Right cardiac atrium (tissue), 5 donors: Measurements from ENCODE around the gene SLC7A14. TPM values are rescaled to one million over a fixed set of nuclear protein-coding genes. Genes with fewer than 3 reads are reported as not detected.

Experiments
- ATAC-seq, 2 donors: fragments of 200-7000 bp; cut with Tn5 transposase; one replicate each; pipeline versions ENCODE4 v1.8.0 to v1.9.1; 2020; ENCODE audit warnings: moderate library complexity in 2 of 2, mild to moderate bottlenecking in 1 of 2
- DNase-seq, 3 donors: peaks; one replicate each; pipeline ENCODE4 v3.0.0-alpha.2; 2020
- H3K27ac ChIP-seq: one replicate; pipeline ENCODE4 v1.5.1; 2013; ENCODE audit warnings: mild to moderate bottlenecking, low read length, control low read depth, moderate library complexity
- H3K27me3 ChIP-seq: one replicate; pipeline ENCODE4 v1.6.1; 2013; ENCODE audit not compliant: control insufficient read depth, insufficient read depth
- H3K4me1 ChIP-seq: one replicate; pipeline ENCODE4 v1.6.1; 2013; ENCODE audit warnings: low read length; ENCODE audit not compliant: control insufficient read depth, insufficient read depth
- H3K4me3 ChIP-seq: one replicate; pipeline ENCODE4 v1.5.1; 2013; ENCODE audit warnings: low read length, control low read depth
- H3K9me3 ChIP-seq: one replicate; pipeline ENCODE4 v1.6.1; 2013; ENCODE audit warnings: low read length; ENCODE audit not compliant: control insufficient read depth
- WGBS: extraction: QIAGEN DNeasy Blood & Tissue Kit; methylation state at CpG from one replicate; pipeline ENCODE4 v1.1.7; 2013; 5-methylcytosine and 5-hydroxymethylcytosine counted together
- intact Hi-C, 4 donors: fragments of 100-400 bp; cut with DNase I; formaldehyde crosslinking; loops; one replicate each; pipeline versions ENCODE4 v1.11.0 to v1.14.0; 2022 to 2023
- polyA plus RNA-seq: library from polyadenylated mRNA; stranded (reverse); fragments of 200-250 nt; gene quantifications from one replicate; pipeline ENCODE4 v1.2.3, GENCODE V29; 2013
- total RNA-seq, 4 donors: library from RNA; stranded (reverse); fragmentation: NEBNext Ultra II Directional; extraction: Animal tissue kit (Norgen Biotek cat#: 25700); gene quantifications; one replicate each; pipeline ENCODE4 v1.2.1, GENCODE V29; 2021
- donor health status: healthy with polysubstance abuse.
- donor health status: DM: no; HTN: yes; CAD: no.
- donor health status: DM: no; HTN: no; CAD: no.
- donor health status: DM: no; HTN: yes; CAD: no; lungs with severe emphysema.
- donor health status: DM: yes; HTN: yes; CAD: no.

The SLC7A14 gene
- total and polyA plus RNA-seq, 5 donors, result 0.05 to 0.06 TPM; not detected in 3

DNA sequence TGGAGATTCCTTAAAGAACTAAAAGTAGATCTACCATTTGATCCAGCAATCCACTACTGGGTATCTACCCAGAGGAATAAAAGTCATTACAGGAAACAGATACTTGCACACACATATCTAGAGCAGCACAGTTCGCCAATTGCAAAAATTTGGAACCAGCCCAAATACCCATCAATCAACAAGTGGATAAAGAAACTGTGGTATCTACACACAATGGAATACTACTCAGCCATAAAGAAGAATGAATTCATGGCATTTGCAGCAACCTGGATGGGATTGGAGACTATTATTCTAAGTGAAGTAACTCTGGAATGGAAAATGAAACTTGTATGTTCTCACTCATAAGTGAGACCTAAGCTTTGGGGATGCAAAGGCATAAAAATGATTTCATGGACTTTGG is 23.8 kb downstream of the SLC7A14 start:
- intact Hi-C loops, result no loop called here
- H3K27me3 ChIP-seq, result no peaks in the 10 kb centered on the region
- ATAC-seq (no peak), DNase-seq (no peak)
- H3K27ac ChIP-seq, result no peak overlapping the region
- 65% methylated on average over 1 of the region's 1 CpG for WGBS
- H3K4me1 ChIP-seq, result no peaks in the 10 kb centered on the region
- no peaks in the 10 kb centered on the region for H3K9me3 ChIP-seq
- no peak overlapping the region for H3K4me3 ChIP-seq

DNA sequence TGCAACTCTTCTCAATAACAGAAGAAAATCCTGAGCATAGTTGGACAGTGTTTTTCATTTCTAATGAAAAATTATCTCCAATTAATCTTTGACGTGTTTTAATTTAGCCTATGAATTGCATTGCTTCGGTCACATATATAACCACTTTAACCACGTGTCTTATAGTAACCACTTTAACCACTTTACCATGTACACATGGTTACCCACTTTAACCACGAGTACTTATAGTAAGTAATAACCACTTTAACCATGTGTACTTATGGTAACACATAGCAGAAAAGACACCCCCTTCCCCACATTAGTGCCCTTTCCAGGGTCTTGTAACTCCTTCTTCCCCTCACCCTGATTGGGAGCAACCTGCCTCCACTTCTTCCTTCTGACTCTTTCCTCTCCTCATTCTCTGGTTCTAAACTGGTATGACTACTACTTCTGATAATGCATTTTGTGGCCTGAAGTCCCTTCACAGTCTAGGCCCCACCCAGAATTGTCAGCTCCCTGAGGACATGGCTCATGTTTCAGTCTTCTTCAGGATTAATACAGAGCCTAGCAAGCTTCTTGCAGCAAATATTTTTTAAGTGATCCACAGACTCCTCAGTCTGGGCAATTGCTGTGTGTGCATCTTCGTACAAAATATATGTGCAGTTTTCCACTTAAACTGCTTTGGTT is 25.0 kb downstream of the SLC7A14 start:
- no peak overlapping the region for H3K27ac ChIP-seq
- no peak overlapping the region for H3K4me3 ChIP-seq
- DNase-seq (no peak), ATAC-seq (no peak)
- no peaks in the 10 kb centered on the region for H3K9me3 ChIP-seq
- intact Hi-C loops, result no loop called here
- no peaks in the 10 kb centered on the region for H3K27me3 ChIP-seq
- H3K4me1 ChIP-seq, result no peaks in the 10 kb centered on the region
- 83% methylated on average over 5 of the region's 5 CpGs for WGBS

DNA sequence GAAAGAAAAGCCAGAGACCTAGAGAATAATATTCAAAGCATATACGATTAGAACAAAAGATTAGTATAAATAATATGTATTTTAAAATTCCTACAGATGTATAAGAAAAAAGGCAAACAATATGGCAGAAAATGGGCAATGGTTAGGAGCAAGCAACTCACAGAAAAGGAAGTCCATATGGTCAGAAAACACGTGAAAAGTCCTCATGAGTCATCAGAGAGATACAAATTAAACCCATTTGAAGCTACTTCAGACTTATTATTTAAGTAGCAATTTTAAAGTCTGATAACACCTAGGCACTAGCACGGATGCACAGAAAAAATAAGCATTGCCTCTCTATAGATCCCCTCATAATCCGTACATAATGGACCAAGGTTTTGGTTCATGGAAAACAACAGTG is 25.6 kb downstream of the SLC7A14 start:
- Histone ChIP-seq H3K27me3 (no peaks in the 10 kb centered on the region), H3K9me3 (no peaks in the 10 kb centered on the region), H3K27ac (no peak overlapping the region), H3K4me1 (no peaks in the 10 kb centered on the region), H3K4me3 (no peak overlapping the region)
- intact Hi-C loops, result no loop called here
- no peak for DNase-seq
- no peak for ATAC-seq
- WGBS, result 76% methylated on average over 4 of the region's 4 CpGs

DNA sequence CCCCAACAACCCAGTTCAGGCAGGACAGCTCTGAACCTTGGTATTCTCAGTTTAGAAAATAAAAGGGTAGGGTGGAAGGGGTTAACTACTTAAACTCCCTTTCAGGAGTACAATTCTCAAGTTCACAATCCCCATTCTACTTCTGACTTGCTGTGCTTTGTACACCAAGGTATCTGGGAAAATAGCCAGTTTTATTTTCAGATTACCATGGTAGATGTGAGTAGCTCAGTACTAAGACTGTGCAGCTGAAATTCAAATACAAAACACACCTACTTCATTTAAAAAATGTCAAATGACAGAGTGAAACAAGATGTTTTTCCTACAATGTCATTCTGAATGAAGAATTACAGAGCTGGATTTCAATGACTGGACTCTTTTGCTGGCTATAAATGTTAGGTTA is 27.4 kb downstream of the SLC7A14 start:
- DNase-seq (no peak), ATAC-seq (no peak)
- no peaks in the 10 kb centered on the region for H3K4me1 ChIP-seq
- intact Hi-C loops, result loop anchor here in 2 of 4 donors (10.0 kb wide), 1 partner anchor 256 kb away; no protein-coding TSS in a partner anchor
- no peak overlapping the region for H3K4me3 ChIP-seq
- H3K9me3 ChIP-seq, result no peaks in the 10 kb centered on the region
- H3K27me3 ChIP-seq, result no peaks in the 10 kb centered on the region
- H3K27ac ChIP-seq, result no peak overlapping the region

DNA sequence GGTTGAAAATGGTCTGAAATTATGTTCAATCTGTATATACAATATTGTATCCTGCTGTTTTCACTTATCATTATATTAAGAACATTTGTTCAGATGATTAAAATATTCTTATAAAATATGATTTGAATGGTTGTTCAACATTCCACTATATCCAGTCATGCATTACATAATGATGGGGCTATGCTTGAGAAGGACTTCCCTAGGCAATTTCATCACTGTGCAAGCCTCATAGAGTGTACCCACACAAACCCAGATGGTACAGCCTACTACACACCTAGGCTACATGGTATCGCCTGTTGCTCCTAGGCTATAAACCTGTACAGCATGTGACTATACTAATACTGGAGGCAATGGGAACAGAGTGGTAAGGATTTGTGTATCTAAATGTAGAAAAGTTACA is 30.5 kb downstream of the SLC7A14 start:
- WGBS, result 100% methylated on average over 1 of the region's 1 CpG
- Histone ChIP-seq H3K9me3 (no peaks in the 10 kb centered on the region), H3K27me3 (no peaks in the 10 kb centered on the region), H3K27ac (no peak overlapping the region), H3K4me3 (no peak overlapping the region), H3K4me1 (no peaks in the 10 kb centered on the region)
- intact Hi-C loops, result loop anchor here in 2 of 4 donors (2.0 to 10.0 kb wide), 2 partner anchors 135 to 259 kb away; no protein-coding TSS in a partner anchor
- no peak for DNase-seq
- no peak for ATAC-seq

DNA sequence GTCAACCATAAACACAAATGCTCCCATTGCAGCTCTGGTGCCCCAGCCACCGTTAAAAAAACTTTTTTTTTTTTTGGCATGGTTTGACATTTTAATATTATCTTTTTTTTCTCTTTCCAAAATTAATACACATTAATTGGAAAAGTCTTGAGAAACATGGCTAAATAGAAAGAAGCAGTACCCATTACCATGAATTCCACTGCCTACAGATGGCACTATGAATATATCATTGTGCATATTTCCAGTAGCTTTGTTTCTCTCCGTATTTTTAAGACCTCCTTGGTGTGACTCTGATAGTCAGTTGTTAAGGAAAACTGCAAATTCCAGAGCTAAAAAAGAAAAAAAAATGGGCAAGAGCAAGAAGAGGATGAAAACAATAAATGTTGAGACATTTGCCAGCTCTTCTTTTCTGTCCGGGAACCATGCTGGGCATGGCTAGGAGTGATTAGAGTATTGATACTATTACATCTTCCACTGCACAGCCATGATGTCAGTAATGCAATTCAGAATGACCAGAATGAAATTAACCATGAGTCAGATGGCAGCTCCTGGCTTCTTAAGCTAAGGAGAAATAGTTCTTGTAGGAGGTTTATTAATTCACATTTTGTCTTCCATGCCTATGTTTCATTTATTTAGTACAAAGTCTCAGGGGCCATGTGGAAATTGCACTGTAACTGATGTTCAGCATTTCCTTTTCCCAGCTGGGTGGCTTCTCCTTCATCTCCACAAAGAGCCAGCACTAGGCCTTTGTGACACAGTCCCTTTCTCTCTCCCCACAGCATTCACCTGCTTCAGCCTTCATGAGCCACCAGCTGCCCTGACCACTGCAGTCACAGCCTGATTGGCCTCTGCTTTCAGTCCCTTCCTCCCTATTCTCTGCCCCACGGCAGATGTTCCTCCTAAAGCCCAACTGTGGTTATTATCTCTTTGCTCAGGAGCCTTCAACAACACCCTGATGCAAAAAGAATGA is 31.8 kb downstream of the SLC7A14 start:
- DNase-seq (no peak), ATAC-seq (no peak)
- no peaks in the 10 kb centered on the region for H3K4me1 ChIP-seq
- H3K4me3 ChIP-seq, result no peak overlapping the region
- WGBS, result 58% methylated on average over 4 of the region's 4 CpGs
- H3K27me3 ChIP-seq, result no peaks in the 10 kb centered on the region
- no peaks in the 10 kb centered on the region for H3K9me3 ChIP-seq
- no peak overlapping the region for H3K27ac ChIP-seq
- intact Hi-C loops, result loop anchor here in 2 of 4 donors (2.0 to 10.0 kb wide), 3 partner anchors 137 to 261 kb away; no protein-coding TSS in a partner anchor

DNA sequence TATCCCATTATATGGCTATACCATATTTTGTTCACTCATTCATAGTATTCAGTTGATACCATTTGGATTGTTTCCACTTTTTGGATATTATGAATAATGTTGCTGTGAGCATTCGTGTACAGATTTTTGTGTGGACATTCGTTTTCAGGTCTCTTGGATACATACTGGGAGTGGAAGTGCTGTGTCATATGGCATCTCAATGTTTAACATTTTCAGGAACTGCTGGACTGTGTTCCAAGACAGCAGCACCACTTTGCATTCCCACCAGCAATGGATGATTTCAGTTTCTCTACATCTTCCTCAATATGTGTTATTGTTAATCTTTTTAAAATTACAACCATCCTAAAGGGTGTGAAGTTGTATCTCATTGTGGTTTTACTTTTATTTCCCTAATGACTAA is 34.6 kb downstream of the SLC7A14 start:
- no peak for ATAC-seq
- Histone ChIP-seq H3K4me1 (no peaks in the 10 kb centered on the region), H3K27ac (no peak overlapping the region), H3K4me3 (no peak overlapping the region), H3K9me3 (no peaks in the 10 kb centered on the region), H3K27me3 (no peaks in the 10 kb centered on the region)
- intact Hi-C loops, result loop anchor here in 2 of 4 donors (5.0 to 10.0 kb wide), 2 partner anchors 141 to 264 kb away; no protein-coding TSS in a partner anchor
- 56% methylated on average over 2 of the region's 2 CpGs for WGBS
- no peak for DNase-seq

DNA sequence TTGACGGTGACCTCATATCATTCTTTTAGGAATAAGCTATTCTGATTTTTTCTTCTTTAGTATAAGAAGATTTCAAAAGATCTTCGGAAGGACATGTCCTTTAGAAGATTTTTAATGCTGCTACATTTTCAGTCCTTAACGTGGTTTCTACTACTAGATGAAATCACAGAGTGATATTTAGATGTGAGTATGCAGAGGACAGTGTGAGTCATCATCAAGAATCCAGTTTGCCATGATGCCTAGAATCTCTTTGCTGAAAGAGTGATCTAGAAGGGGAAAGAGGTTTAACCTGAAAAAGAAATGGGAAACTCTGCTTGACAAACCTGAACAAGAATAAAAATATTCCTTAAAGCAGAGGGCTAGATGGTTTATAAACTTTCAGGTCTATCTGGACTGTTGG is 43.2 kb downstream of the SLC7A14 start:
- no peaks in the 10 kb centered on the region for H3K9me3 ChIP-seq
- H3K4me1 ChIP-seq, result no peaks in the 10 kb centered on the region
- no peak overlapping the region for H3K4me3 ChIP-seq
- intact Hi-C loops, result no loop called here
- DNase-seq, result no peak
- no peak overlapping the region for H3K27ac ChIP-seq
- H3K27me3 ChIP-seq, result no peaks in the 10 kb centered on the region
- WGBS, result 89% methylated on average over 3 of the region's 3 CpGs
- no peak for ATAC-seq

DNA sequence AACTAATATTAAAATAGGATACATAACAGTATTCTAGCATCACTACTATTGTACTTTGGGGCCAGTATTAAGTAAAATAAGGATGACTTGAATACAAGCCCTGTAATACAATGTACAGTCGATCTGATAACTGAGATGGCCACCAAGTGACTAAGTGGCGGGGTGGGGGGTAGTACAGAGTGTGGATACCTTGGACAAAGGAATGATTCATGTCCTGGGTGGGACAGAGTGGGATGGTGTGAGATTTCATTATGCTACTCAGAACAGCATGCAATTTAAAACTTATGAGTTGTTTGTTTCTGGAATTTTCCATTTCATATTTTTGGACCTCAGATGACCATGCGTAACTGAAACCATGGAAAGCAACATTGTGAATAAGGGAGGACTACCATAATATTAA is 46.0 kb downstream of the SLC7A14 start:
- no peaks in the 10 kb centered on the region for H3K27me3 ChIP-seq
- no peak overlapping the region for H3K27ac ChIP-seq
- H3K9me3 ChIP-seq, result no peaks in the 10 kb centered on the region
- DNase-seq (no peak), ATAC-seq (no peak)
- no peaks in the 10 kb centered on the region for H3K4me1 ChIP-seq
- 78% methylated on average over 3 of the region's 3 CpGs for WGBS
- H3K4me3 ChIP-seq, result no peak overlapping the region
- intact Hi-C loops, result no loop called here

DNA sequence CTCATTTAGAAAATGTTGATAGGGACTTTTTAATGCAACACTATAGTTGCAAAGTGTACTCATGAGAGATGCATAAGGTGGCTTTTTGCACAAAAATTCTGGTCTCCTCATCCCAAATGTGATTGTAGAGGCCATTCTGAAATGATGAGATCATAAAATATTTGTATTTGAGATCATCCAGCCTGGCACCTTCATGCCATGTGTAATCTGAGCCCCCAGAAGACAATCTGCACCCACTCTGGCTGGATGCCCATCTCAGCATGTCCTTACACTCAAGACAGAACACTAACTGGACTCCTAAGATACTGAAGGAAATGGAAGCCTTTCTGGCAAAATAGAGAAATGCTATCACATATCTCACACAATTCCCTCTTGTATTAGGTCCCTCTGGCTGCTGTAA is 49.2 kb downstream of the SLC7A14 start:
- Histone ChIP-seq H3K27me3 (no peaks in the 10 kb centered on the region), H3K4me3 (no peak overlapping the region), H3K4me1 (no peaks in the 10 kb centered on the region), H3K27ac (no peak overlapping the region), H3K9me3 (no peaks in the 10 kb centered on the region)
- ATAC-seq (no peak), DNase-seq (no peak)
- intact Hi-C loops, result no loop called here

DNA sequence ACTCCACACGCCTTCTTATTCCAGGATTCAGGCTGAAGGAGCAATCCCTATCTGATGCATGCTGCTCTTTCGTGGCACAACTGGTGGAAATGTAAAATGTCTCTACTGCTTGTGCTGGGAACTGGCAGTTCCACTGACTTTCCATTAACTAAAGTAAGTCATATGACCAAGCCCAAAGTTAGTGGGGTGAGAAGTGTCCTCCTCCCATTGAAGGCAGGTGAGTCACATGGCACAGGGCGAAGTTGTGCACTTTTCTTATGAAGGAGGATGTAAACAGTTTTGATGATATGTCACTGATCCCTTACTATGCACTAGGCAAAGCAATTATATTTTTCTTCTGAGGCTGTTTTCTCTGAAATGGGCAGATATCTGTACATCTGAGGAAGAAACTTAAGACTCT is 51.6 kb downstream of the SLC7A14 start:
- 82% methylated on average over 3 of the region's 3 CpGs for WGBS
- intact Hi-C loops, result no loop called here
- H3K9me3 ChIP-seq, result no peaks in the 10 kb centered on the region
- no peak overlapping the region for H3K4me3 ChIP-seq
- H3K27ac ChIP-seq, result no peak overlapping the region
- ATAC-seq (no peak), DNase-seq (no peak)
- H3K27me3 ChIP-seq, result no peaks in the 10 kb centered on the region
- H3K4me1 ChIP-seq, result no peaks in the 10 kb centered on the region
